Measurements from ENCODE around the gene ARRB1.
A peak's percentile ranks its signal among the peaks of the same experiment; 100 is the strongest.
"Not testable (repeated sequence)": the region's sequence is repeated elsewhere in the genome, so short reads cannot be mapped to it uniquely, and the experiment has no call there.

Gene ARRB1

GRCh38 chr11:75323609-75324008 lies 27.9 kb downstream of the ARRB1 start:
- DNase-seq (ENCODE audit: low read depth): no peak

GRCh38 chr11:75320643-75321042 lies 30.8 kb downstream of the ARRB1 start:
- no peak for DNase-seq (ENCODE audit: low read depth)

GRCh38 chr11:75320046-75320618 lies 31.3 kb downstream of the ARRB1 start:
- no peak for DNase-seq (ENCODE audit: low read depth)

GRCh38 chr11:75319035-75319877 lies 32.2 kb downstream of the ARRB1 start:
- no peak for DNase-seq (ENCODE audit: low read depth)

GRCh38 chr11:75317446-75318122 lies 33.9 kb downstream of the ARRB1 start:
- DNase-seq (ENCODE audit: low read depth): no peak

GRCh38 chr11:75315439-75315805 lies 36.0 kb downstream of the ARRB1 start:
- DNase-seq (ENCODE audit: low read depth): no peak

GRCh38 chr11:75314771-75315438 lies 36.6 kb downstream of the ARRB1 start:
- no peak for DNase-seq (ENCODE audit: low read depth)

- DNase-seq (ENCODE audit: low read depth): peak; percentile 29
Observed at GRCh38 chr11:75313513-75314272, 37.8 kb downstream of the ARRB1 start.

- DNase-seq (ENCODE audit: low read depth): no peak
Observed at GRCh38 chr11:75312346-75312745, 39.1 kb downstream of the ARRB1 start.

- DNase-seq (ENCODE audit: low read depth): peak; percentile 47
Observed at GRCh38 chr11:75311858-75312288, 39.6 kb downstream of the ARRB1 start.

- no peak for DNase-seq (ENCODE audit: low read depth)
Observed at GRCh38 chr11:75308986-75309385, 42.5 kb downstream of the ARRB1 start.

- DNase-seq (ENCODE audit: low read depth): no peak
Observed at GRCh38 chr11:75308116-75308515, 43.3 kb downstream of the ARRB1 start.

GRCh38 chr11:75307058-75307457 lies 44.4 kb downstream of the ARRB1 start:
- no peak for DNase-seq (ENCODE audit: low read depth)

- no peak for DNase-seq (ENCODE audit: low read depth)
Observed at GRCh38 chr11:75306529-75306928, 44.9 kb downstream of the ARRB1 start.

GRCh38 chr11:75305993-75306392 lies 45.5 kb downstream of the ARRB1 start:
- DNase-seq (ENCODE audit: low read depth): no peak

- DNase-seq (ENCODE audit: low read depth): no peak
Observed at GRCh38 chr11:75305452-75305851, 46.0 kb downstream of the ARRB1 start.

GRCh38 chr11:75304941-75305340 lies 46.5 kb downstream of the ARRB1 start:
- DNase-seq (ENCODE audit: low read depth): not testable (repeated sequence)

GRCh38 chr11:75303544-75304224 lies 47.8 kb downstream of the ARRB1 start:
- no peak for DNase-seq (ENCODE audit: low read depth)

GRCh38 chr11:75302371-75302770 lies 49.1 kb downstream of the ARRB1 start:
- DNase-seq (ENCODE audit: low read depth): no peak

- DNase-seq (ENCODE audit: low read depth): no peak
Observed at GRCh38 chr11:75301601-75302345, 49.7 kb downstream of the ARRB1 start.
